ENCODE data around the gene LAMA2. TPM values are rescaled to one million over a fixed set of nuclear protein-coding genes. Genes with fewer than 3 reads are reported as not detected.

Gene LAMA2
- total and polyA plus RNA-seq, 2 donors (not counting 3 experiments of a cell fraction or from before 2014, with no cell fraction given), result 0.51 to 0.75 TPM

DNA sequence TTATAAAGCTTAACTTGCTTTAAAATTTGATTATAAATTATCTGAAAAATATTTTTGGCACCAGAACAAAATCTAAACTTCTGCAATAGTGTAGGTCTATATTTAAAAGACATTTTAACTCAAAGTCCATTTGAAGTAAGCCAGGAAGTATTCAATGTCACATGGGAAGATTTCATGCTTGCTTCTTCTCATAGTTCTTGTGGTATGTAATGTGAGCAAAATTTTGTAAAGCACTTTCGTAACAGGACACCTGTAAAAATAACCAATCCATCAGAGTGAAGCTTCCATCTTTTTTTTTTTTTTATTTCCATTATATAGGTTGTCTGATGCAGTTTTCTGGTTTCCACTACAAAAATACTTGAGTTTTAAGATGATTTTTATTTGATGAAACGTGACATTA, 386.1 kb downstream of the LAMA2 start:
- Histone ChIP-seq H4K20me1 (replicated peaks; ENCODE audit: control insufficient read depth, extremely low read depth, insufficient read depth, low read length) (no peaks in the 10 kb centered on the region), H3K9me3 (replicated peaks; ENCODE audit: control insufficient read depth, insufficient read depth, low read length) (no peaks in the 10 kb centered on the region), H3K79me2 (ENCODE audit: control insufficient read depth, insufficient read depth, low read length) (no peaks in the 10 kb centered on the region), H3K36me3 (ENCODE audit: control insufficient read depth in 2 of 2, extremely low read depth in 1 of 2, insufficient read depth in 2 of 2, low read length in 2 of 2) (no peaks in the 10 kb centered on the region), H3K27me3 (ENCODE audit: control insufficient read depth in 2 of 2, insufficient read depth in 2 of 2, low read length in 2 of 2) (peaks cover 6 to 30% of the 10 kb centered on the region in 2 experiments), H3K4me2 (ENCODE audit: insufficient read depth, low read length) (no peak overlapping the region), H3K9me1 (replicated peaks; ENCODE audit: control insufficient read depth, extremely low read depth, insufficient read depth, low read length) (no peaks in the 10 kb centered on the region), H3K4me1 (ENCODE audit: control insufficient read depth, extremely low read depth, insufficient read depth, low read length) (no peaks in the 10 kb centered on the region), H3K27ac (ENCODE audit: insufficient read depth, low read depth, low read length) (no peak overlapping the region), H3K4me3 (replicated peaks in 1 of 3; ENCODE audit: insufficient read depth in 1 of 3, low read depth in 1 of 3, low read length in 3 of 3) (no peak overlapping the region), H2AFZ (ENCODE audit: low read depth, low read length) (no peak overlapping the region), H3K9ac (replicated peaks; ENCODE audit: extremely low read depth, insufficient read depth, low read length) (no peak overlapping the region)
- CTCF ChIA-PET, result interaction anchor here (1.4 to 3.6 kb wide), 4 partner anchors 9 to 101 kb away, joined by 4 to 16 read pairs (median 16); no protein-coding TSS in a partner anchor
- no peak for FAIRE-seq
- no TSS peak for BruUV-seq (replicated peaks)
- POLR2A ChIA-PET, result no interaction called here
- intact Hi-C loops (cut with micrococcal nuclease) (no loop called here), dilution Hi-C loops (cut with MboI; ENCODE audit: extremely low pct_ligation_motif_present, low sequenced_read_pairs) (no loop called here)
- no peak for DNase-seq (ENCODE audit: low read depth, low spot score)
- TF ChIP-seq JUN (IDR thresholded peaks at IDR 0.05; ENCODE audit: borderline replicate concordance, insufficient read depth, insufficient read length, low read depth) (no peak), FOS (IDR thresholded peaks at IDR 0.05; ENCODE audit: borderline replicate concordance, insufficient read depth, low read length) (no peak), POLR2AphosphoS5 (IDR thresholded peaks at IDR 0.05; ENCODE audit: insufficient read depth, low read depth, low read length) (no peak), GATA2 (IDR thresholded peaks at IDR 0.05; ENCODE audit: insufficient read depth, insufficient read length, low read depth, low read length) (no peak), EZH2 (IDR thresholded peaks at IDR 0.05; ENCODE audit: borderline replicate concordance, low read depth, low read length, severe bottlenecking) (no peak), MYC (IDR thresholded peaks at IDR 0.05; ENCODE audit: low read depth, low read length) (no peak), POLR2A (IDR thresholded peaks at IDR 0.05; ENCODE audit: low read depth, low read length) (no peak)
- TF ChIP-seq, protein P1, sequence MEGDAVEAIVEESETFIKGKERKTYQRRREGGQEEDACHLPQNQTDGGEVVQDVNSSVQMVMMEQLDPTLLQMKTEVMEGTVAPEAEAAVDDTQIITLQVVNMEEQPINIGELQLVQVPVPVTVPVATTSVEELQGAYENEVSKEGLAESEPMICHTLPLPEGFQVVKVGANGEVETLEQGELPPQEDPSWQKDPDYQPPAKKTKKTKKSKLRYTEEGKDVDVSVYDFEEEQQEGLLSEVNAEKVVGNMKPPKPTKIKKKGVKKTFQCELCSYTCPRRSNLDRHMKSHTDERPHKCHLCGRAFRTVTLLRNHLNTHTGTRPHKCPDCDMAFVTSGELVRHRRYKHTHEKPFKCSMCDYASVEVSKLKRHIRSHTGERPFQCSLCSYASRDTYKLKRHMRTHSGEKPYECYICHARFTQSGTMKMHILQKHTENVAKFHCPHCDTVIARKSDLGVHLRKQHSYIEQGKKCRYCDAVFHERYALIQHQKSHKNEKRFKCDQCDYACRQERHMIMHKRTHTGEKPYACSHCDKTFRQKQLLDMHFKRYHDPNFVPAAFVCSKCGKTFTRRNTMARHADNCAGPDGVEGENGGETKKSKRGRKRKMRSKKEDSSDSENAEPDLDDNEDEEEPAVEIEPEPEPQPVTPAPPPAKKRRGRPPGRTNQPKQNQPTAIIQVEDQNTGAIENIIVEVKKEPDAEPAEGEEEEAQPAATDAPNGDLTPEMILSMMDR (IDR thresholded peaks at IDR 0.05; ENCODE audit: extremely low read depth in 1 of 2, insufficient read depth in 1 of 2, low read depth in 1 of 2, low read length in 2 of 2), result no peak
- TF ChIP-seq, protein P2, sequence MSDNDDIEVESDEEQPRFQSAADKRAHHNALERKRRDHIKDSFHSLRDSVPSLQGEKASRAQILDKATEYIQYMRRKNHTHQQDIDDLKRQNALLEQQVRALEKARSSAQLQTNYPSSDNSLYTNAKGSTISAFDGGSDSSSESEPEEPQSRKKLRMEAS (IDR thresholded peaks at IDR 0.05; ENCODE audit: insufficient read depth, insufficient read length), result no peak

Data from endothelial cell of umbilical vein (primary cell).